Muscle of back (tissue), 10 donors: ENCODE data around the gene PLXNA1. TPM values are rescaled to one million over a fixed set of nuclear protein-coding genes. Genes with fewer than 3 reads are reported as not detected.

Experiments
- polyA plus RNA-seq, 10 donors: library from polyadenylated mRNA; unstranded; fragments of 120-200 nt; gene quantifications; one replicate each; pipeline ENCODE4 v1.2.1, GENCODE V29; 2013; ENCODE audit not compliant: insufficient read length in 10 of 10

PLXNA1 gene
- polyA plus RNA-seq, 10 donors = 29.9 to 44.2 (median 36.4) TPM

Other genes starting within 250 kb of the PLXNA1 start
- gene PRR23E, start 210.0 kb downstream of the PLXNA1 start, polyA plus RNA-seq = not detected